Psoas muscle (tissue), 8 donors: Measurements from ENCODE around the gene EDN2. TPM values are rescaled to one million over a fixed set of nuclear protein-coding genes. Genes with fewer than 3 reads are reported as not detected.

Source experiments
- ATAC-seq, 4 donors: fragments of 200-7000 bp; cut with Tn5 transposase; one replicate each; pipeline ENCODE4 v1.9.1; 2020; ENCODE audit warnings: moderate library complexity in 3 of 4, mild to moderate bottlenecking in 2 of 4
- DNase-seq, 2 donors: peaks; one replicate each; pipeline ENCODE4 v3.0.0-alpha.2; 2020
- H3K27ac ChIP-seq: fragments of 200-600 bp; one replicate; pipeline ENCODE4 v1.8.0; 2022
- H3K27me3 ChIP-seq, 3 donors: fragments of 200-600 bp in 1 of 3; one replicate each; pipeline versions ENCODE4 v1.6.1 to v1.8.0; 2013 to 2022; ENCODE audit warnings: low read length in 2 of 3, mild to moderate bottlenecking in 2 of 3, moderate library complexity in 1 of 3; ENCODE audit not compliant: insufficient read depth in 3 of 3
- H3K36me3 ChIP-seq, 2 donors: fragments of 200-600 bp in 1 of 2; one replicate each; pipeline versions ENCODE4 v1.6.1 to v1.8.0; 2013 to 2022; ENCODE audit warnings: low read depth in 1 of 2, mild to moderate bottlenecking in 1 of 2, moderate library complexity in 1 of 2; ENCODE audit not compliant: insufficient read depth in 1 of 2
- H3K4me1 ChIP-seq: fragments of 200-600 bp; one replicate; pipeline ENCODE4 v1.8.0; 2022
- H3K4me3 ChIP-seq: fragments of 200-600 bp; one replicate; pipeline ENCODE4 v1.8.0; 2022; ENCODE audit warnings: mild to moderate bottlenecking
- H3K9me3 ChIP-seq: fragments of 200-600 bp; one replicate; pipeline ENCODE4 v1.8.0; 2022
- CTCF ChIP-seq: fragments of 200-600 bp; IDR thresholded peaks from one replicate; pipeline ENCODE4 v1.8.0; 2022; ENCODE audit warnings: antibody characterized with exemption
- WGBS, 3 donors: extraction: QIAGEN DNeasy Blood & Tissue Kit; methylation state at CpG; one replicate each; pipeline versions ENCODE4 v1.1.6 to v1.1.7; 2013; 5-methylcytosine and 5-hydroxymethylcytosine counted together
- intact Hi-C, 2 donors: fragments of 100-400 bp; cut with DNase I; formaldehyde crosslinking; loops; one replicate each; pipeline versions ENCODE4 v1.11.0 to v1.14.2; 2022
- long read RNA-seq, 2 donors: library from polyadenylated mRNA; unstranded; transcript quantifications; one replicate each; pipeline ENCODE4 v2.0.0, GENCODE V29; 2021
- polyA plus RNA-seq, 3 donors: library from polyadenylated mRNA; stranded (reverse); fragments of 200-250 nt; gene quantifications; one replicate each; pipeline ENCODE4 v1.2.3, GENCODE V29; 2013
- total RNA-seq, 4 donors: library from RNA; stranded (reverse); fragmentation: NEBNext Ultra II Directional in 2 of 4; extraction: Animal tissue kit (Norgen Biotek cat#: 25700) in 2 of 4; gene quantifications; one replicate each; pipeline versions ENCODE4 v1.2.1 to v1.2.4, GENCODE V29; 2021 to 2023
- donor health status: healthy with polysubstance abuse.
- donor health status: DM: no; HTN: no; CAD: no; lungs with moderate emphysema.
- donor health status: Bipolar disorder and iron deficiency.
- donor health status: healthy.
- donor health status: DM: yes; HTN: yes; CAD: no.
- donor health status: DM: no; HTN: no; CAD: no.
- donor health status: DM: no; HTN: no; CAD: no.
- donor health status: DM: yes; HTN: yes; CAD: no.

EDN2 gene
- total RNA-seq: not detected
- under 1 TPM in 2 of 3 donors, not detected in 1; 0.03 to 0.10 TPM for polyA plus RNA-seq
- long read RNA-seq, donor 1: 0 reads
- long read RNA-seq, donor 2: 0 reads

- Histone ChIP-seq H3K36me3 (no peaks in the 10 kb centered on the region), H3K27ac (no peak within 1 kb of the TSS), H3K9me3 (no peaks in the 10 kb centered on the region), H3K4me1 (peaks cover 45% of the 10 kb centered on the region), H3K4me3 (no peak within 1 kb of the TSS), H3K27me3 (no peaks in the 10 kb centered on the region)
- intact Hi-C loops: no loop called here
- 44 to 59% (median 46%) methylated on average over 19 to 27 of the region's 27 CpGs for WGBS, 3 donors
- ATAC-seq (peak; percentile 25 to 71 (median 47)), DNase-seq (peak in 1 of 2 donors; percentile 75)
- no peak for TF ChIP-seq CTCF
Measured at GRCh38 chr1:41484402-41485241, at the start of gene EDN2. Gene EDN2 (minus strand): TSS chr1:41484683. CDS start chr1:41484601, 82 bp downstream.

GRCh38 chr1:41533731-41534080 lies 49.2 kb upstream of the EDN2 start:
- no peaks in the 10 kb centered on the region for H3K36me3 ChIP-seq
- H3K27me3 ChIP-seq: no peaks in the 10 kb centered on the region
- DNase-seq: no peak
- no peak for ATAC-seq
- H3K4me1 ChIP-seq: peaks cover 29% of the 10 kb centered on the region
- no peak for TF ChIP-seq CTCF
- H3K4me3 ChIP-seq: no peak overlapping the region
- WGBS, 3 donors: 87 to 96% (median 94%) methylated on average over 5 of the region's 5 CpGs
- no peak overlapping the region for H3K27ac ChIP-seq
- intact Hi-C loops: no loop called here
- no peaks in the 10 kb centered on the region for H3K9me3 ChIP-seq

- Histone ChIP-seq H3K4me1 (peaks cover 23% of the 10 kb centered on the region), H3K27me3 (no peaks in the 10 kb centered on the region), H3K9me3 (no peaks in the 10 kb centered on the region), H3K4me3 (no peak overlapping the region), H3K27ac (no peak overlapping the region), H3K36me3 (no peaks in the 10 kb centered on the region)
- DNase-seq (no peak), ATAC-seq (no peak)
- intact Hi-C loops: no loop called here
- WGBS, 3 donors: 89 to 92% (median 92%) methylated on average over 12 of the region's 12 CpGs
- TF ChIP-seq CTCF: no peak
Measured at GRCh38 chr1:41533016-41533730, 48.7 kb upstream of the EDN2 start.

GRCh38 chr1:41532206-41532975 lies 47.9 kb upstream of the EDN2 start:
- no peak for DNase-seq
- intact Hi-C loops: no loop called here
- no peak for ATAC-seq
- H3K4me1 ChIP-seq: peaks cover 15% of the 10 kb centered on the region
- H3K27ac ChIP-seq: no peak overlapping the region
- H3K27me3 ChIP-seq: no peaks in the 10 kb centered on the region
- TF ChIP-seq CTCF: no peak
- no peaks in the 10 kb centered on the region for H3K9me3 ChIP-seq
- no peaks in the 10 kb centered on the region for H3K36me3 ChIP-seq
- no peak overlapping the region for H3K4me3 ChIP-seq
- 90 to 96% (median 90%) methylated on average over 8 of the region's 8 CpGs for WGBS, 3 donors
